NCI-H2107 treated with DMSO at 0.1 percent for 48 hours (cell line): Measurements from ENCODE around the gene ZNG1A.
"Not testable (repeated sequence)": the region's sequence is repeated elsewhere in the genome, so short reads cannot be mapped to it uniquely, and the experiment has no call there.

Experiments
- DNase-seq: peaks from one replicate; lab custom pipeline; 2025; ENCODE audit not compliant: unreplicated experiment; lab: John Stamatoyannopoulos, UW

The ZNG1A gene

DNA sequence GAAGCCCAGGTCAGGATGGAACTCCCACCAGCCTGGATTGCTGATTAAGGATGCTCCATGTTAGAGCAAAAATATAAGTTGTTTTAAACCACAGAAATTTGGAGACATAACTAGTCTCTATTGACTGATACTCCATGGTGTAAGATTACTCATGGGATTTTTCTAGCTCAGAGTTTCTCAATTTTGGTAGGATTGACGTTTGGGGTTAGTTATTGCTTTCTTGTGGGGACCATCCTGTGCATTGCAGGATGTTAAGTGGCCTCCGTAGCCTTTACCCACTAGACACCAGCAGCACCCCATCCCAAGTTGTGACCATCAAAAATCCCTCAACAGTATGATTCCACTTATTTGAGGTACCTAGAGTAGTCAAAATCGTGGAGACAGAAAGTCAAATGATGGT lies 80.1 kb downstream of the ZNG1A start:
- DNase-seq: not testable (repeated sequence)

- DNase-seq: not testable (repeated sequence)
Measured at GRCh38 chr9:94992-95391, 83.9 kb downstream of the ZNG1A start.

DNA sequence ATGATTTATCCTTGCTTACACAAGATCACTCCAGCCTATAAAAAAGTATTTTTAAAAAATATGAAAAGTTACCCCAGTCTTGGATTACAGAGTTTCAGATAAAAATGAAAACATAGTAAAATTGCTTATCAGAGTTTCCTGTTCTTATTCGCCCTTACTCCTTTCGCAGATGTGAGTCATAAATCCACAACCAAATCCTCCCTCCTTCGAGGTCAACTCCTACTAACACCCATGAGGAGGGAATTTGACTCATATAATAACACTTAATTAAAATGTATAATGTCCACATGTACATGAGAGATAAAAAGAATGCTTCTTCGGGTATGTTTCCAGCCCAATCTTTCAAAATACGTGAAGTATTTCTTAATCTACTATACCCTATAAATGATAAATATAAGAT lies 84.5 kb downstream of the ZNG1A start:
- not testable (repeated sequence) for DNase-seq

- not testable (repeated sequence) for DNase-seq
Measured at GRCh38 chr9:93909-94308, 84.9 kb downstream of the ZNG1A start.

DNA sequence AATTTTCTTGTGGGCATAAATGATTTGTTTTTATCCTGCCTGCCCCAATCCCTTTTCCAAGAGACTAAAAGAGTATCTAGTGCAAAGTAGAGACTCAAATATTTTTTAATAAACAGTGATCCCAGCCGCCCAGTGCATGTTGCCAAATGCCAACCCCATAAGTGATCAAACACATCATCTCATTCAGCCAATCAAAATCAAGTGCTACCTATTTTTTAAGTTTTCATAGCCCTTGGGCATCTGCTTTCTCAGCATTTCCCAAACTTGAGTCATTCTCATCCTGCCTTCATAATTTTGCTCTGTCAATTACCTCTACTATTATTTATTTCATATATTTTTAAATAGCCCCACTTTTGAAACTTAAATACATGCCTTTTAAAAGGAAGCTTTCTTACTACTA lies 88.0 kb downstream of the ZNG1A start:
- not testable (repeated sequence) for DNase-seq

- DNase-seq: not testable (repeated sequence)
Measured at GRCh38 chr9:88396-89037, 90.3 kb downstream of the ZNG1A start.

GRCh38 chr9:87860-88259 lies 91.0 kb downstream of the ZNG1A start:
- DNase-seq: not testable (repeated sequence)

DNA sequence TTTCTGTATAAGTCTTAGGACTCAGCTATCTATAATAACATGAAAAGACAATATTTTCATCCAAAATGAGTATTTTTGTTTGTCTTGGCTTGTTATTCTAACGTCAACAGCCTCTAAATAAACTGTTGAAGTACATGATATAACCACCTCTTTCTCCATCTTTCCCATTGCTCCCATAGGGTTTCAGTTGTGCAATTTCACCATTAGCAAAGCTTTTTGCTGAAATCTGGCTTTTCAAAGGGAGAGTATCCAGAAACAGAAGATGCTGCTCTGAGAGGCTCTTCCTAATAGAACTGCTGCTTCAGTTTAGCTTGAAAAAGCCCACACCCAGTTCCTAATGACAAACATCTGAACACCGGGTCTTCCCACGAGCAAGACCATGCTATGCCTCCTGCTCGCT lies 91.8 kb downstream of the ZNG1A start:
- not testable (repeated sequence) for DNase-seq

- not testable (repeated sequence) for DNase-seq
Measured at GRCh38 chr9:86697-87096, 92.2 kb downstream of the ZNG1A start.

DNA sequence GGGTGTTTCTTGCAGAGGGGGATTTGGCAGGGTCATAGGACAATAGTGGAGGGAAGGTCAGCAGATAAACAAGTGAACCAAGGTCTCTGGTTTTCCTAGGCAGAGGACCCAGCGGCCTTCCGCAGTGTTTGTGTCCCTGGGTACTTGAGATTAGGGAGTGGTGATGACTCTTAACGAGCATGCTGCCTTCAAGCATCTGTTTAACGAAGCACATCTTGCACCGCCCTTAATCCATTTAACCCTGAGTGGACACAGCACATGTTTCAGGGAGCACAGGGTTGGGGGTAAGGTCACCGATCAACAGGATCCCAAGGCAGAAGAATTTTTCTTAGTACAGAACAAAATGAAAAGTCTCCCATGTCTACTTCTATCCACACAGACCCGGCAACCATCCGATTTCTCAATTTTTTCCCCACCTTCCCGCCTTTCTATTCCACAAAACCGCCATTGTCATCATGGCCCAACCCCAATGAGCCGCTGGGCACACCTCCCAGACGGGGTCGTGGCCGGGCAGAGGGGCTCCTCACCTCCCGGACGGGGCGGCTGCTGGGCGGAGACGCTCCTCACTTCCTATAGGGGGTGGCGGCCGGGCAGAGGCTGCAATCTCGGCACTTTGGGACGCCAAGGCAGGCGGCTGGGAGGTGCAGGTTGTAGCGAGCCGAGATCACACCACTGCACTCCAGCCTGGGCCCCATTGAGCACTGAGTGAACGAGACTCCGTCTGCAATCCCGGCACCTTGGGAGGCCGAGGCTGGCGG lies 95.7 kb downstream of the ZNG1A start:
- DNase-seq: not testable (repeated sequence)

DNA sequence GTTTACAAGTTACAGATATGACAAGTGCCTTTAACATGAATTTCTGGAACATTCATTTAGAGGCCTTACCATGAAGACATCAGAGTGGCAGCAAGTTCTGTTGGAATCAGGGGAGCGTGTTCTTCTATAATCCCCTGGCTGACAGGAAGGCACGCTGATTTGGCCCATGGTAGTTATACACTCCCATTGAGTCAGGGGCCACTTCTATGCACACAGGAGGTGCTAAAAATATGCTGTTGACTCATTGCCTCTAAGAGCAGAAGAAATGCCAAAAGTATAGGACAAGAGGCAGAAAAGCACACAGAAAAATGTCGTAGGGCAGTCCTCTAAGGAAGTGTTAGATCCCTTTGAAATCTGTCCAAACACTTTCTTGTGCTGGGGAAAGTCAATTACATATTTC lies 100.5 kb downstream of the ZNG1A start:
- not testable (repeated sequence) for DNase-seq

- not testable (repeated sequence) for DNase-seq
Measured at GRCh38 chr9:76389-76788, 102.5 kb downstream of the ZNG1A start.

- not testable (repeated sequence) for DNase-seq
Measured at GRCh38 chr9:73900-74525, 104.8 kb downstream of the ZNG1A start.

DNA sequence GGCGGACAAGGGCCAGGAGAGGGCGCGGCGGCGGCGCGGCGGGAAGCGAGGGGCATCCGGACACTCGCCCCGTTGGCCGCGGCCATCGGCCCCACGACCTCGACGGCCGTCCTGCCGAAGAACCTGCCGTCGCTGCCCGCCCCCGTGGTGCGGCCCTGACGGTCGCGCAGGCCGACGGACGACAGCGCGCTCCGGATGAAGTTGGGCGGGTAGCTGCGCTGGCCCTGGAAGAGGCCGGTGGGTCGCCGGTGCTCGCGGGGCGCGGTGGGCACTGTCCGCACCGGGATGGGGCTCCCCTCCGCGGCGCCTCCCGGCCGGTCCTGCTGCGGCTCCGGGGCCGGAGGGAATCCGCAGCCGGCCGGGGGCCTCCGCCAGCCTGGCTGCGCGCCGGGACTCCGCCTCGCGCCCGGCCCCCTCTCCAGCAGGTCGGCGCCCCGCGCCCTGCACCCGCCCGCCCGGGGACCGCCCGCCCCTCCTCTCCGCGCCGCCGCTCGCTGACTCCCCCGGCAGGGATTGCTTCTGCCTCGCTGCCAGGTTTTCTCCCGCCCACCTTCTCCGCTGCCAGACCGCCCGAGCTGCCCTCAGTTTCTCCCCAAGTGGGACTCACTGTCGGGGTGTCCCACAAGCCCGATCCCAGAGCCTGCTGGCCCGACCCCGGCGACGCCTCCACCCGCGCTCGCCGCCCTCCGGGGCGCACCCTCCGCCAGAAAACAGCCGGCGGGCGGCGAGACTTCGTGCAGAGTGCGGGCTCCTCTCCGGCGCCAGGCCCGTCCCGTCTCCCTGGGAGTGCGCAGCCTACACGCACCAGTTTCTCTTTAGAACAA lies 105.6 kb downstream of the ZNG1A start:
- DNase-seq: not testable (repeated sequence)
